HG03045 (cell line): ENCODE measurements around the gene ADARB2.

Source experiments
- ATAC-seq: cut with Tn5 transposase; IDR thresholded peaks from one replicate; pipeline ENCODE4 v1.9.1; 2021; ENCODE audit warnings: mild to moderate bottlenecking, moderate library complexity; ENCODE audit not compliant: unreplicated experiment

Gene ADARB2

GRCh38 chr10:1274701-1275544 is 462.4 kb downstream of the ADARB2 start:
- no peak for ATAC-seq

GRCh38 chr10:1274111-1274661 is 463.1 kb downstream of the ADARB2 start:
- ATAC-seq: no peak

- ATAC-seq: no peak
Measured at GRCh38 chr10:1273372-1274105, 463.8 kb downstream of the ADARB2 start.

GRCh38 chr10:1272777-1273161 is 464.6 kb downstream of the ADARB2 start:
- no peak for ATAC-seq

- no peak for ATAC-seq
Measured at GRCh38 chr10:1272079-1272776, 465.1 kb downstream of the ADARB2 start.

GRCh38 chr10:1270906-1271305 is 466.4 kb downstream of the ADARB2 start:
- no peak for ATAC-seq

- no peak for ATAC-seq
Measured at GRCh38 chr10:1270490-1270889, 466.8 kb downstream of the ADARB2 start.

GRCh38 chr10:1268831-1269230 is 468.5 kb downstream of the ADARB2 start:
- no peak for ATAC-seq

- no peak for ATAC-seq
Measured at GRCh38 chr10:1267568-1267967, 469.8 kb downstream of the ADARB2 start.

- ATAC-seq: no peak
Measured at GRCh38 chr10:1267148-1267547, 470.2 kb downstream of the ADARB2 start.

GRCh38 chr10:1266033-1266802 is 471.1 kb downstream of the ADARB2 start:
- ATAC-seq: no peak

GRCh38 chr10:1264001-1264400 is 473.3 kb downstream of the ADARB2 start:
- no peak for ATAC-seq

GRCh38 chr10:1257274-1257673 is 480.1 kb downstream of the ADARB2 start:
- ATAC-seq: no peak

GRCh38 chr10:1256432-1256725 is 480.9 kb downstream of the ADARB2 start:
- ATAC-seq: no peak

- no peak for ATAC-seq
Measured at GRCh38 chr10:1255600-1256431, 481.5 kb downstream of the ADARB2 start.

GRCh38 chr10:1255118-1255517 is 482.2 kb downstream of the ADARB2 start:
- ATAC-seq: no peak

GRCh38 chr10:1253523-1254353 is 483.6 kb downstream of the ADARB2 start:
- ATAC-seq: no peak

GRCh38 chr10:1251769-1252168 is 485.6 kb downstream of the ADARB2 start:
- no peak for ATAC-seq
